ENCODE measurements around the gene AP3D1. TPM values are rescaled to one million over a fixed set of nuclear protein-coding genes. Genes with fewer than 3 reads are reported as not detected.

Gene AP3D1
- total RNA-seq, 8 experiments from 2014 or later: 59.6 to 122 (median 78.8) TPM

DNA sequence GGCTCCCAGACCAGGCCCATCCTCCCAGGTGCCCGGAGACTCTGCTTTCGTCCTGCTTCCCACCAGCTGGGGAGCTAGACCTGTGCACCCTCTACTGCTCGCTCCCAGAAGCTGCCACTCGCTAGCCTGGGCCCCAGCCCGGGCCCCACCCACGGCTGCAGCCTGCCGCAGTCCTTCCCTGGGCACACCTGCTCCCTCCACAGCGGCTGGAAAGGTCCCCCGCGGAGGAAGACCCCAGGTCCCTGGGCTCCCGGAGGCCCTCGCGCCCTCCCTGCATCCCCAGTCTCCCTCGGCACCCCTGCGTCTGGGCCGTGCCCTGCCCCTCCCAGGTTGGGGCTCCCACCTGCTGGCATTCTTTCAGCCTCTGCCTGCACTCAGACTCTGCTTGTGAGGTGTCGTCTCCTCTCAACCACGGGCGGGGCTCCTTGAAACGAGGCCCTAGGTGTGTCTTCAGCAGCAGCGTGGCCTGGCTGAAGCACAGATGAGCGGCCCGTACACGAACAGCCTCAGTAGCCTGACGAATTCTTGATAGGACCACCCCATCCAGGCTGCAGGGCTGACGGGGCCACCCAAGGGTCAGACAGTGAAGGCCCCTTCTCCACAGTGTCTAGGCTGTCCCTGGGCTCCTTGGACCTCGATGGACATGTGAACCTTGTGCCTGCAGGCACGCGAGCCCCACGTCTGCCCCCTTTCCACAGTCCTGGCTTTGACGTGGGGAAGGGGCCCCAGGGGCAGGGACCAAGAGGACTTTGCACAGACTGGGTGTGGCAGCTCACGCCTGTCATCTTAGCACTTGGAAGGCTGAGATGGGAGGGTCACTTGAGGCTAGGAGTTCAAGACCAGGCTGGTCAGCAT, 40.3 kb upstream of the AP3D1 start:
- H3K4me3 ChIP-seq: no peak overlapping the region
- no peaks in the 10 kb centered on the region for H3K4me1 ChIP-seq (replicated peaks in 1 of 2)
- H3K27ac ChIP-seq: no peak overlapping the region
- in situ Hi-C loops (cut with MboI; ENCODE audit: low pct_unique_long_range_greater_than_20kb in 2 of 9, low sequenced_read_pairs in 9 of 9, unreplicated experiment in 9 of 9): no loop called here
- WGBS, 10 experiments: 80 to 91% (median 83%) methylated on average over 1 to 10 of the region's 32 CpGs; no CpG with 5 or more reads in 6 of the 10 experiments
- ATAC-seq (replicated peaks in 6 of 8): peak in 1 of 8 experiments; percentile 13

DNA sequence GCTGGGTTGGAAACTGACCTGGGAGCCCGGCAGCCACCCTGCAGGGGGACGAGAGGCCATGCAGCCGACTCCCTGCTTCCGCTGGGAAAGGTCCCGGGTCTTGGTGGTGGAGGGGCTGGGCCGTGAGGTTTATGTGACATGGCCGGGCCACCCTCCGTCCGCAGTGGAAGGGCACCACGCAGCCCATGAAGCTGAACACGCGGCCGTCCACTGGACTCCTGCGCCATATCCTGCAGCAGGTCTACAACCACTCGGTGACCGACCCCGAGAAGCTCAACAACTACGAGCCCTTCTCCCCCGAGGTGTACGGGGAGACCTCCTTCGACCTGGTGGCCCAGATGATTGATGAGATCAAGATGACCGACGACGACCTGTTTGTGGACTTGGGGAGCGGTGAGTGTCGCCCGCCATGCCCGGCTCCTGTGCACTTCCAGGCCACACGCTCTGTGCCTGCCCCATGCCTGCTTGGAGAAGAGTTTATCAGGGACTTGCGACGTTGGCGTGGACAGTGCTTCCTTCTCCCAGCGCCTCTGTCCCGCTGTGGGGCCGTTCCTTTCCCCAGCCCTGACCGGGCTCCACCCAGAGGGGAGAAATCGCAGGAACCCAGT, 39.6 kb upstream of the AP3D1 start:
- Histone ChIP-seq H3K27ac (no peak overlapping the region), H3K4me3 (no peak overlapping the region), H3K4me1 (replicated peaks in 1 of 2) (no peaks in the 10 kb centered on the region)
- in situ Hi-C loops (cut with MboI; ENCODE audit: low pct_unique_long_range_greater_than_20kb in 2 of 9, low sequenced_read_pairs in 9 of 9, unreplicated experiment in 9 of 9): no loop called here
- WGBS, 10 experiments: 95 to 100% (median 99%) methylated on average over 2 to 10 of the region's 37 CpGs; no CpG with 5 or more reads in 6 of the 10 experiments
- ATAC-seq (replicated peaks in 6 of 8): no peak

DNA sequence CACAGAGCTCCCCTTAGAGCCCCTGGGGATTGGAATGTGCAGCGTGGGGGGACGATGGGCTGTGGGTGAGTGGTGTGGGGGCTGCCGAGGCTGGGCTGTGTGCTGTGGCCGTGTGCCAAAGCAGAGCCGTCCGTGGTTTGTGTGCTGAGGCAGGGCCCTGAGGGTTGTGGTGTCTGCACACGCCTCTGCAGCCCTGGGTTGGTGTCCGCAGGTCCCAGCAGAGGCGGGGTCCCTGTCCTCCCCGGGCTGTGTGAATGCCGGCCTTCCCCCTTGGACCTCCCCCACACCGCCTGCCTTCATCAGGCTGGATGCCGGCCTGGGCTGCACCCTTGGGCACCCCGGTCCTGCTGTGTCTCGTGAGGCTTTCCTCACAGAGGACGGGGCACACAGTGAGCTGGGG, 38.5 kb upstream of the AP3D1 start:
- Histone ChIP-seq H3K27ac (no peak overlapping the region), H3K4me3 (no peak overlapping the region), H3K4me1 (replicated peaks in 1 of 2) (no peaks in the 10 kb centered on the region)
- ATAC-seq (replicated peaks in 6 of 8): peak in 1 of 8 experiments; percentile 6
- in situ Hi-C loops (cut with MboI; ENCODE audit: low pct_unique_long_range_greater_than_20kb in 2 of 9, low sequenced_read_pairs in 9 of 9, unreplicated experiment in 9 of 9): no loop called here
- 92 to 100% methylated on average over 1 to 5 of the region's 16 CpGs; no CpG with 5 or more reads in 8 of the 10 experiments for WGBS, 10 experiments

DNA sequence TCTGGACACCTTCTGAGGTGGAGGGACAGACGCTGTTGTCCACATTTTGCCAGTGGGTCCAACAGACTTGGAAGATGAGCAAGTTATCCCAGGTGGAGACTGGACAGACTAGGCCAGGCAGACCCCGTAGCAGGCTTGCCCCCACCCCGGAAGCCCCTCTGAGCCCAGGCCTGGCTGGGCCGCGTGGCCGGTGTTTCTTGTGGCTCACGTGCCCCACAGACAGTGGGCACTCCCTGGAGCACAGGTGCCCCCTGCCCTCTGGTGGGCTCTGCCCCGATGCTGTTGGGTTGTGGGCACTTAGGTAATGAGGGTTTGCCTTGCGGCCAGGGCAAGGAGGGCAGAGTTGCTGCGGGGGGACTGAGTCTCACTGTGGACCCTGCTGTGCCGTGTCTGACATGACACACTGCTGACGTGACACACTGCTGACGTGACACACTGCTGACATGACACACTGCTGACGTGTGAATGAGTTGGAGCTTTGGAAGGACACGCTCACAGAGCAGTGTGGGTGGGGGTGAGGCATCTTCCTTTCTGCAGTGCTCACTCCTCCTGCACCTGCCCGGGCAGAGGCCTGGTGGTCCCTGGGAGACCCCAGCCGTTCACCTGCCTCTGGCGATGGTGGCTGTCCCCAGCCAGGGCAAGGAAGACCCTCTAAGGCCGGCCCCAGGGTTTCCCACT, 37.5 kb upstream of the AP3D1 start:
- ATAC-seq (replicated peaks in 6 of 8): peak in 2 of 8 experiments; percentile 7 to 25
- Histone ChIP-seq H3K4me3 (no peak overlapping the region), H3K4me1 (replicated peaks in 1 of 2) (no peaks in the 10 kb centered on the region), H3K27ac (no peak overlapping the region)
- in situ Hi-C loops (cut with MboI; ENCODE audit: low pct_unique_long_range_greater_than_20kb in 2 of 9, low sequenced_read_pairs in 9 of 9, unreplicated experiment in 9 of 9): no loop called here
- 17 to 97% (median 91%) methylated on average over 1 to 11 of the region's 19 CpGs; no CpG with 5 or more reads in 5 of the 10 experiments for WGBS, 10 experiments

DNA sequence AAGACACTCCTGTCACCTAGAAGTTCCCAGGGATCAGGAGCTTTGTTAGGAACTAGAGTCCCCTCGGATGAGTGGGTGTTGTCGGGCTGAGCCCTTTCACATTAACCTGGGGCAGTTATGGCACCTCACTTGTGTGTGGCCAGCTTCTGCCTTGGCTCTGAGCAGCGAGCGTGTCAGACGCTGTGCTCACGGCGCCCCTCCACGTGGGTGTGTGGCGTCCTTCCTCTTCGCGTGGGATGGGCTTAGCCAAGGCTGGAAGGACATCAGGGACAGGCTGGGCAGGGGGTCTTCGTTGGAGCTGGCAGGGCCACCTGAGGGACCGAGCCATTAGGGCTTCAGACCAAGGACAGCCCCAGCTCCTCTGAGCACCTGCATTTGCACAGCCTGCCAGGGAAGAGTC, 35.8 kb upstream of the AP3D1 start:
- Histone ChIP-seq H3K4me1 (replicated peaks in 1 of 2) (no peaks in the 10 kb centered on the region), H3K27ac (no peak overlapping the region), H3K4me3 (no peak overlapping the region)
- 71 to 100% (median 96%) methylated on average over 2 to 8 of the region's 13 CpGs; no CpG with 5 or more reads in 5 of the 10 experiments for WGBS, 10 experiments
- ATAC-seq (replicated peaks in 6 of 8): no peak
- in situ Hi-C loops (cut with MboI; ENCODE audit: low pct_unique_long_range_greater_than_20kb in 2 of 9, low sequenced_read_pairs in 9 of 9, unreplicated experiment in 9 of 9): no loop called here

DNA sequence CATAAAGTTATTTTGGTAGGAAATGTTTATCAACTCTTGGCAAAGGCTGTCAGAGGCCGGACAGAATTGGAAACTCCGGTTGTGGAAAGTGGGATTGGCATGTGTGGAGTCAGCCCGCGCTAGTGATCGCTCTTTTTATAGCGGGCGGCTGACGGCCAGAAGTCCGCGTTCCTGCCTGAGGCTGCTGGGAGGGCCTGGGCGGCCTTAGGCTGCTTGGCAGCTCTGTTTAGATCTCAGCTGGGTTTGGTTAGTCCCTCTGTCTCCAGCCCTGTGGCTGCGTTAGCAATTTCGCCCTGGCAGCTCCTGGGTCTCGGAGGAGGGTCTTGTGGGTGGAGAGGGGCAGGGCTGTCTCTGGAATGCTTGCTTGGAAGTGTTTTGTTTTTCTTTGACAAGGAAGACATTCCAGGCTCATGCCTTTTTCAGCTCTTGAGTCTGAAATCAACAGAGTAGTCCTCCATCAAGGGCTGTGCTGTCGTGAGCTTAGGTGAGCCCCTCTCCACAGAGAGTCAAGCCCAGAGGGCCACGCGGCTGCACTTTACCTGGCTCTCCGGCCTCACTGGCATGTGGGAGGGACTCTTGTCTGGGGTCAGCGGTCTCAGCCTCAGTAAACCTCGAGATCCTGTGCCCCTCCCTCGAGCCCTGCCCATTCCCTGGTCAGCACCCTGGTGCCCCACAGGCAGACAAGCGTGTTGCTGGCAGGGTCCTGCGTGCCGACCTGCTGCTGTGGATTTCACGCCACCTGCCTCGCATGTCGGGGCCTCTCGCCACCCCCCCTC, 34.9 kb upstream of the AP3D1 start:
- no peak overlapping the region for H3K27ac ChIP-seq
- 24 to 100% (median 85%) methylated on average over 1 to 15 of the region's 28 CpGs; no CpG with 5 or more reads in 2 of the 10 experiments for WGBS, 10 experiments
- H3K4me3 ChIP-seq: no peak overlapping the region
- in situ Hi-C loops (cut with MboI; ENCODE audit: low pct_unique_long_range_greater_than_20kb in 2 of 9, low sequenced_read_pairs in 9 of 9, unreplicated experiment in 9 of 9): no loop called here
- no peaks in the 10 kb centered on the region for H3K4me1 ChIP-seq (replicated peaks in 1 of 2)
- ATAC-seq (replicated peaks in 6 of 8): peak in 5 of 8 experiments; percentile 10 to 96 (median 91)

DNA sequence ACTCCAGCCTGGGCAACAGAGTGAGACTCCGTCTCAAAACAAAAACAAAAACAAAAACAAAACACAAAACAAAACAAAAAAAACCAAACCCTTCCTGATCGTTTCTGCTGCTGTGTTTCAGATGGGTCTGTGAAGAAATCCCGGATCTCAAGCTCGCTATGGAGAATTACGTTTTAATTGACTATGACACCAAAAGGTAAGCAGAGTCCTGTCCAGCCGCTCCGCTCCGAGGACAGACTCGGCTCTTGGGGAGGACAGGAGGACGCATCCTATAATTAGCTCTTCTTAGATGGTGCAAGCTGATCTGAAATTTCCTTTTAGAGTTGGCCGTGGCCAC, 34.3 kb upstream of the AP3D1 start:
- in situ Hi-C loops (cut with MboI; ENCODE audit: low pct_unique_long_range_greater_than_20kb in 2 of 9, low sequenced_read_pairs in 9 of 9, unreplicated experiment in 9 of 9): no loop called here
- ATAC-seq (replicated peaks in 6 of 8): no peak
- WGBS, 10 experiments: 13 to 100% (median 88%) methylated on average over 2 to 11 of the region's 11 CpGs; no CpG with 5 or more reads in 2 of the 10 experiments
- Histone ChIP-seq H3K4me1 (replicated peaks in 1 of 2) (no peaks in the 10 kb centered on the region), H3K4me3 (no peak overlapping the region), H3K27ac (no peak overlapping the region)

DNA sequence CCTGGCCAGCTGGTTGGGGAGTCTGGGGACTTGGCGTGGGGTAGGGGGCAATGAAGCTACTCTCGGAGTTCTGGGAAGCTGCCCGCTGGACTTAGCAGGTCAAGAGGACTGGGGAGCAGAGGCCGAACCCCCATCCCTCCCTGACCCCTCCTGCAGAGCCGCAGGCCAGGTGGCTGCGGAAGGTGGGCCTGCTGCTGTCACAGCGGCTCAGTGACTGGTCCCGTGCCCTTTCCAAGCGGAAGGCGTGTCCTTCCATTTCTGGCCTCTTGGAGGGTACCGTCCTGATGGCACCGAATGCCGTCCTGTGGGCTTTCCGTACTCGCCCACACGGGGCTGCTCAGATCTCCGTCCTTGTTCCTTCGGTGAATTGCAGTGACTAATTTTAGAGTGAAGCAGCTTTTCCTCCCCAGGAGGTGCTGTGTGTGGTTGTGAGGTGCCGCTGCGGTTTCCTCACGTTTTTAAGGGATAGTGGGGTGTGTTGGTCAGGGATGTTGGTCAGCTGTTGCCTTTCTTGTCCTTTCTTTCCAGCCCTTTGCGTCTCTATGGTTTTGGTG, 33.1 kb upstream of the AP3D1 start:
- Histone ChIP-seq H3K4me3 (no peak overlapping the region), H3K27ac (no peak overlapping the region), H3K4me1 (replicated peaks in 1 of 2) (no peaks in the 10 kb centered on the region)
- WGBS, 10 experiments: 94 to 98% methylated on average over 3 to 10 of the region's 22 CpGs; no CpG with 5 or more reads in 8 of the 10 experiments
- in situ Hi-C loops (cut with MboI; ENCODE audit: low pct_unique_long_range_greater_than_20kb in 2 of 9, low sequenced_read_pairs in 9 of 9, unreplicated experiment in 9 of 9): no loop called here
- no peak for ATAC-seq (replicated peaks in 6 of 8)

DNA sequence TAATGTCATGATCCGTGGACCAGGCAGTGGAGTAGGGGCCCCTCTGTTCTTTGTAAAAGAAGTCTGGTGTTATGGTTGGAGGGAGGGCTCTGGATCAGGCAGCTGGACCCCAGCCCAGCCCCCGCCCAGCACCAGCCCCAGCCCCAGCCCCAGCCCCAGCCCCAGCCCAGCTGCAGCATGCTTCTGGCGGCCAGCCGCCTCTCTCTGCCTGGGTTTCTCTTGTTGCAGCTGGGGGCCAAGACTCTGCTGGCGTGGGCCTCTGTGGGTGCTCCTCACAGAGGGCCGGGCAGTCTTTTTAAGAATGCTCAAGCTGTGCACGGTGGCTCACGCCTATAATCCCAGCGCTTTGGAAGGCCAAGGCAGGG, 30.2 kb upstream of the AP3D1 start:
- no peak overlapping the region for H3K4me3 ChIP-seq
- WGBS, 10 experiments: 80 to 92% (median 81%) methylated on average over 1 to 5 of the region's 9 CpGs; no CpG with 5 or more reads in 7 of the 10 experiments
- no peak overlapping the region for H3K27ac ChIP-seq
- in situ Hi-C loops (cut with MboI; ENCODE audit: low pct_unique_long_range_greater_than_20kb in 2 of 9, low sequenced_read_pairs in 9 of 9, unreplicated experiment in 9 of 9): no loop called here
- H3K4me1 ChIP-seq (replicated peaks in 1 of 2): no peaks in the 10 kb centered on the region
- ATAC-seq (replicated peaks in 6 of 8): no peak

DNA sequence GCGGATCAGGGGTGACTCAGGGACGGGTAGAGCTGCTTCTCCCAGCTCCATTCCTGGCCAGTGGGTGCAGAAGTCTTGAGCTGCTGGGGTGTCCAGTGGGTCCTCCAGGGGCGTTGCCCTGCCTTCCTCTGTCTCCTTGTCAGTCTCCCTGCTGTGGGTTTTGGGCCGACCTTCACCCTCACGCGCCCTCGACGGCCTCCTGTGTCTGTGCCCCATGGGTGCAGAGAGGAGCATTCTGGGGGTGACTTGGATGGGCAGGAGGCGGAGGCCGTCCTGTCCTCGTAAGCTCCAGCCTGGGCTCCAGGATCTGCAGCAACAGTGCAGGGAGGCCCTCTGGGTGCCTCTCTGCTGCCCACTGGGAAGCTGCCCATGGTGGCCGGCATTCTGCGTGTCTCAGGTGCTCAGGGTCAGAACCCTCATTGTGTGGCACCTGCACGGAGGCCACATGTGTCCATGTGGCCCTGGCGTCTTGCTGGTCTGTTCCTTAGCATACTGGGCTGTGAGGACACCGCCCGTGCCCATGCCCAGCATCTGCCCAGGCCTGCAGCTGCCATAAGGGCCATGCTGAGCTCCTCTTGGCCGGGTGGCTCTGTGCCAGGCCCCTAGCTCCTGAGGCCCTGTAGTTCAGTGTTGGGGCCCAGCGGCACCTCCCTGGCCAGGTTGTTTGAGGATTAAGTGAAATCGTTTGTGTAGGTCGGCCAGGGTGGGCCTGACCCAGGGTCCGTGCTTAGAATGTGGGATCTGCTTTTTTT, 29.7 kb upstream of the AP3D1 start:
- 44 to 100% (median 97%) methylated on average over 1 to 6 of the region's 22 CpGs; no CpG with 5 or more reads in 5 of the 10 experiments for WGBS, 10 experiments
- ATAC-seq (replicated peaks in 6 of 8): no peak
- no peaks in the 10 kb centered on the region for H3K4me1 ChIP-seq (replicated peaks in 1 of 2)
- no peak overlapping the region for H3K4me3 ChIP-seq
- H3K27ac ChIP-seq: no peak overlapping the region
- in situ Hi-C loops (cut with MboI; ENCODE audit: low pct_unique_long_range_greater_than_20kb in 2 of 9, low sequenced_read_pairs in 9 of 9, unreplicated experiment in 9 of 9): no loop called here

DNA sequence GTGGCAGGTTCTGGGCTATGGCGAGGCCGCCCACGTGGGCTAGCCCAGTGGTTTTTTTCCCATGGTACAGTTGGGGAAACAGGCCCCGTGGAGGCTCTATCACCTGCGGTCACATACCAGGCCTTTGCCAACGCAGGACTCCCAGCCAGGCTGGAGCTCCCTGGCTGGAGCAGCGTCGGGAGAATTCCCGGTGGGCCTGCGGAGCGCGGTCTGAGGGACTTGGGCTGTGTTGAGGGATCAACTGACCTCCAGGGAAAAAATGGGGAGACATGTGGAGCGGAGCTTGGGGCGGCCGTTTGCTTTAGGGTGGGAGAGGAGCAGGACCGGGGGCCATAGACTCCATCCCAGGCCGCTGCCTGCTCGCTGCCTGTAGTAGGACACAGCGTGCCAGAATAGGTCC, 28.7 kb upstream of the AP3D1 start:
- H3K4me3 ChIP-seq: no peak overlapping the region
- in situ Hi-C loops (cut with MboI; ENCODE audit: low pct_unique_long_range_greater_than_20kb in 2 of 9, low sequenced_read_pairs in 9 of 9, unreplicated experiment in 9 of 9): no loop called here
- ATAC-seq (replicated peaks in 6 of 8): no peak
- H3K27ac ChIP-seq: no peak overlapping the region
- 100% methylated on average over 1 to 2 of the region's 19 CpGs; no CpG with 5 or more reads in 8 of the 10 experiments for WGBS, 10 experiments
- H3K4me1 ChIP-seq (replicated peaks in 1 of 2): no peaks in the 10 kb centered on the region

DNA sequence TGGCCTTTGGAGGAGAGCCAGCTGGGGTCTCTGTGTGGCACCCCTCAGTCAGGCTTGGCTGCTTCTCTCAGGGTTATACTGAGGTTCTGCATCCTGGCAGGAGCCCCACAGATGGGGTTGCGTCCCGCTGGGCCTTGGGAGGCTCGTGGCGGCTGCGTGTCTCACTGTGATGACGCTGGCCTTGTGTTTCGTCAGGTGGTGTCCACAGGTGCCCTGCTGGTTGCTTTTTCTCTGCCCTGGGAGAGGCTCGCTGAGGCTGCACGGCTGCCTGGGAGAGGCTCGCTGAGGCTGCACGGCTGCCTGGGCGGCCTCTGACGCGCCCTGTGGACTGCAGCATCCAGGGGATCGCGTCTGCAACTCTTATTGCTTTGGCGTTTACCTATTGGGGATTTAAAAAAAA, 27.7 kb upstream of the AP3D1 start:
- in situ Hi-C loops (cut with MboI; ENCODE audit: low pct_unique_long_range_greater_than_20kb in 2 of 9, low sequenced_read_pairs in 9 of 9, unreplicated experiment in 9 of 9): no loop called here
- 80 to 100% (median 94%) methylated on average over 2 to 9 of the region's 17 CpGs; no CpG with 5 or more reads in 5 of the 10 experiments for WGBS, 10 experiments
- no peak for ATAC-seq (replicated peaks in 6 of 8)

More for the DNA sequence above, 27.7 kb upstream of the AP3D1 start:
- Histone ChIP-seq H3K27ac (no peak overlapping the region), H3K4me3 (no peak overlapping the region), H3K4me1 (replicated peaks in 1 of 2) (no peaks in the 10 kb centered on the region)
